ENCODE results near the gene NUDCD3. TPM values are rescaled to one million over a fixed set of nuclear protein-coding genes. Genes with fewer than 3 reads are reported as not detected.

NUDCD3 gene
- total RNA-seq, 1 donor from 2014 or later, result 35.4 TPM

GRCh38 chr7:44488955-44489354 lies 1.5 kb downstream of the NUDCD3 start:
- no peak overlapping the region for H3K9ac ChIP-seq
- H3K9me3 ChIP-seq (ENCODE audit: low read depth), result no peaks in the 10 kb centered on the region
- peak overlapping the region; percentile 82 for H3K4me2 ChIP-seq
- H3K27me3 ChIP-seq, result no peaks in the 10 kb centered on the region
- peak overlapping the region; percentile 86 for H3K4me3 ChIP-seq
- H3K4me1 Mint-ChIP-seq, result peaks cover 30% of the 10 kb centered on the region
- H3K36me3 ChIP-seq, result no peaks in the 10 kb centered on the region
- DNase-seq (ENCODE audit: low spot score), result no peak
- no peak overlapping the region for H3K27ac ChIP-seq
- no peak overlapping the region for H2AFZ ChIP-seq (replicated peaks)
- H3K36me3 Mint-ChIP-seq, result peaks cover 16% of the 10 kb centered on the region
- no peak overlapping the region for H3K27ac Mint-ChIP-seq
- peaks cover 61% of the 10 kb centered on the region for H3K79me2 ChIP-seq (ENCODE audit: low read depth)
- H3K4me1 ChIP-seq, result peaks cover 8% of the 10 kb centered on the region
- H3K4me3 Mint-ChIP-seq, result peak overlapping the region; percentile 90
- H3K9me3 Mint-ChIP-seq, result no peaks in the 10 kb centered on the region
- H3K27me3 Mint-ChIP-seq (ENCODE audit: insufficient read depth, low read depth), result peaks cover 2% of the 10 kb centered on the region
- peaks cover 13% of the 10 kb centered on the region for H3F3A ChIP-seq (ENCODE audit: low read depth)
- H4K20me1 ChIP-seq (ENCODE audit: low read depth), result peaks cover 40% of the 10 kb centered on the region
- TF ChIP-seq CTCF (IDR thresholded peaks at IDR 0.05) (no peak), EZH2phosphoT487 (IDR thresholded peaks at IDR 0.05) (no peak), EZH2 (IDR thresholded peaks at IDR 0.05) (no peak)

DNA sequence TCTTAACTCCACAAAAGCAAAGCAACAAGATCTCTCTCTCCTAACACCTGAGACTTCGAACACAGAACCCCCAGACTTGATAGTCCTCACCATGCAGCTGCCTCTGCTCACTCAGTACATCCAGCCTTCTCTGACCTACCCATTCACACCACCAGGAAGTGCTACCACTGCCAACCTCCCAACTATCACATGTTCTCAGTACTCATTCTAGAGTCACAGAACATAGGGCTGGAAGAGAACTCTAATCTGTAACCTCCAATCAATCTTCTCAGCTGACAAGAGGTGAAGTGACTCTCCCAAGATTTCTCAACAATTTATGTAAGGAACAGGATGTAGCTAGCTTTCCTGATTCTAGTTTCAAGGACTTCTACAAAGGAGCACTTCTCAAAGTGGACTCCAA lies 3.8 kb downstream of the NUDCD3 start:
- Histone ChIP-seq H2AFZ (replicated peaks) (no peak overlapping the region), H3K4me3 (no peak overlapping the region), H3K4me1 (peaks cover 8% of the 10 kb centered on the region), H3K4me2 (no peak overlapping the region), H4K20me1 (ENCODE audit: low read depth) (peaks cover 40% of the 10 kb centered on the region), H3K27me3 (no peaks in the 10 kb centered on the region), H3K79me2 (ENCODE audit: low read depth) (peaks cover 74% of the 10 kb centered on the region), H3K9me3 (ENCODE audit: low read depth) (no peaks in the 10 kb centered on the region), H3K36me3 (peaks cover 9% of the 10 kb centered on the region), H3K9ac (no peak overlapping the region), H3K27ac (no peak overlapping the region), H3F3A (ENCODE audit: low read depth) (peaks cover 13% of the 10 kb centered on the region)
- Mint-ChIP-seq H3K27ac (no peak overlapping the region), H3K36me3 (peaks cover 35% of the 10 kb centered on the region), H3K4me1 (peaks cover 30% of the 10 kb centered on the region), H3K4me3 (no peak overlapping the region), H3K9me3 (no peaks in the 10 kb centered on the region), H3K27me3 (ENCODE audit: insufficient read depth, low read depth) (peaks cover 2% of the 10 kb centered on the region)
- DNase-seq (ENCODE audit: low spot score), result no peak
- TF ChIP-seq EZH2phosphoT487 (IDR thresholded peaks at IDR 0.05) (no peak), CTCF (IDR thresholded peaks at IDR 0.05) (no peak), EZH2 (IDR thresholded peaks at IDR 0.05) (no peak)

GRCh38 chr7:44486001-44486400 lies 4.5 kb downstream of the NUDCD3 start:
- Histone ChIP-seq H3K4me2 (no peak overlapping the region), H3K9ac (no peak overlapping the region), H2AFZ (replicated peaks) (no peak overlapping the region), H3K27me3 (no peaks in the 10 kb centered on the region), H3K36me3 (peaks cover 9% of the 10 kb centered on the region), H3K79me2 (ENCODE audit: low read depth) (peaks cover 77% of the 10 kb centered on the region), H3K9me3 (ENCODE audit: low read depth) (no peaks in the 10 kb centered on the region), H3K27ac (no peak overlapping the region), H3K4me3 (no peak overlapping the region), H3F3A (ENCODE audit: low read depth) (peaks cover 11% of the 10 kb centered on the region), H4K20me1 (ENCODE audit: low read depth) (peaks cover 40% of the 10 kb centered on the region), H3K4me1 (peaks cover 8% of the 10 kb centered on the region)
- Mint-ChIP-seq H3K4me3 (no peak overlapping the region), H3K27ac (no peak overlapping the region), H3K4me1 (peaks cover 25% of the 10 kb centered on the region), H3K9me3 (no peaks in the 10 kb centered on the region), H3K27me3 (ENCODE audit: insufficient read depth, low read depth) (peaks cover 2% of the 10 kb centered on the region), H3K36me3 (peaks cover 39% of the 10 kb centered on the region)
- TF ChIP-seq EZH2phosphoT487 (IDR thresholded peaks at IDR 0.05), result no peak
- TF ChIP-seq CTCF (IDR thresholded peaks at IDR 0.05), result no peak
- TF ChIP-seq EZH2 (IDR thresholded peaks at IDR 0.05), result no peak
- DNase-seq (ENCODE audit: low spot score), result no peak
